SJSA1 (cell line): ENCODE data around the gene TPD52L2. TPM values are rescaled to one million over a fixed set of nuclear protein-coding genes. Genes with fewer than 3 reads are reported as not detected.
A peak's percentile ranks its signal among the peaks of the same experiment; 100 is the strongest.

Experiments used
- DNase-seq, 2 experiments: peaks; one replicate each; pipeline ENCODE4 v3.0.0-alpha.2; 2015 to 2020; ENCODE audit warnings: low spot score in 2 of 2, low read depth in 1 of 2
- H3K27ac ChIP-seq: fragments of 250-450 bp; sonication (Bioruptor Pico); 2 replicates; pipeline ENCODE4 v1.5.1; 2020; ENCODE audit warnings: mild to moderate bottlenecking, moderate library complexity
- H3K27me3 ChIP-seq: fragments of 250-450 bp; sonication (Bioruptor Pico); replicated peaks from 2 replicates; pipeline ENCODE4 v1.5.1; 2020; ENCODE audit warnings: mild to moderate bottlenecking, moderate library complexity
- H3K36me3 ChIP-seq: fragments of 250-450 bp; sonication (Bioruptor Pico); 2 replicates; pipeline ENCODE4 v1.5.1; 2020; ENCODE audit warnings: mild to moderate bottlenecking
- H3K4me1 ChIP-seq: fragments of 250-450 bp; sonication (Bioruptor Pico); replicated peaks from 2 replicates; pipeline ENCODE4 v1.6.1; 2021; ENCODE audit warnings: mild to moderate bottlenecking
- H3K4me3 ChIP-seq: fragments of 250-450 bp; sonication (Bioruptor Pico); 2 replicates; pipeline ENCODE4 v1.5.1; 2020; ENCODE audit warnings: mild to moderate bottlenecking
- H3K9me3 ChIP-seq: fragments of 250-450 bp; sonication (Bioruptor Pico); replicated peaks from 2 replicates; pipeline ENCODE4 v1.5.1; 2020; ENCODE audit warnings: mild to moderate bottlenecking
- total RNA-seq: library from RNA; depleted of rRNA; stranded (reverse); fragments of >200 nt; shearing (Covaris generic); gene quantifications from 2 replicates; pipeline ENCODE4 v1.2.3, GENCODE V29; 2014

The TPD52L2 gene
- total RNA-seq, 1 experiment from 2014 or later: 101 TPM

- H3K36me3 ChIP-seq: no peaks in the 10 kb centered on the region
- H3K9me3 ChIP-seq: no peaks in the 10 kb centered on the region
- peaks cover 39% of the 10 kb centered on the region for H3K4me1 ChIP-seq
- H3K27ac ChIP-seq: no peak overlapping the region
- H3K4me3 ChIP-seq: peak overlapping the region; percentile 46
- peaks cover 21% of the 10 kb centered on the region for H3K27me3 ChIP-seq
- no peak for DNase-seq
Observed at GRCh38 chr20:63829945-63830835, 34.9 kb upstream of the TPD52L2 start.

DNA sequence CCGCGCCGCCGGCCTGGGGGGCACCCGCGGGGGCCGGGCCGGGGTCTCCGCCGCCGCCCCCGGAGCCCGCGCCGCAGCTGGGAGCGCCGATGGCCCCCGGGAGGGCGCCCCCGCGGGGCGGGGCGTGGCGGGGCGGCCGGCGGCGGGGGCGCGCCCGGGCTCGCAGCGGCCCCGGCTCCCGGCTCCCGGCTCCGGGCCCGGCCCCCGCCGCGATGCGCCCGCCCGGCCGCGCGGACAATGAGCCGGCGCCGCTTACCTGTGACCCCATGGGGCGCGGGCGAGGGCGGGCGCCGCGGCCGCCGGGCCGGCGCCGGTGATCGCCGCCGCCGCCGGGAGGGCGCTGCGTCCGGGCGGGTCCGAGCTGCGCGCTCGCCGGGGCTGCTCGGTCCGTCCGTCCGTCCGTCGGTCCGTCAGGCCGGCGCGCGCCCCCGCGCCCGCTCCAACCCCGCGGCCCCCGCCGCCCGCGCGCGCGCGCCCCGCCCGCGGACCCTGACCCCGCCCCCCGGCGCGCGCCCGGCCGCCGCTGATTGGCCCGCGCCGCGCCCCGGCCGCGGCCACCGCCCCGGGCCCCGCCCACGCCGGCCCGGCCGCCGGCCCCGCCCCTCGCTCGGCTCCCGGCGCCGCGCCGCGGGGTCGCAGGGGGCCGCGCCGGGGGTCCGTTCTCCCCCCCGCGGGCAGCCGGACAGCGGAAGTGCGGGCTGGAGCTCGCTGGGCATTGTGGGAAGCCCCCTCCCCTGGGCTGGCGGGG is 34.1 kb upstream of the TPD52L2 start, which contains the start of gene ZBTB46:
Gene ZBTB46, minus strand, starts transcription at position 424 of the 748 bp plus-strand sequence. CDS start 40,507 bp downstream, outside the sequence.
- H3K36me3 ChIP-seq: no peaks in the 10 kb centered on the region
- no peak for DNase-seq

DNA sequence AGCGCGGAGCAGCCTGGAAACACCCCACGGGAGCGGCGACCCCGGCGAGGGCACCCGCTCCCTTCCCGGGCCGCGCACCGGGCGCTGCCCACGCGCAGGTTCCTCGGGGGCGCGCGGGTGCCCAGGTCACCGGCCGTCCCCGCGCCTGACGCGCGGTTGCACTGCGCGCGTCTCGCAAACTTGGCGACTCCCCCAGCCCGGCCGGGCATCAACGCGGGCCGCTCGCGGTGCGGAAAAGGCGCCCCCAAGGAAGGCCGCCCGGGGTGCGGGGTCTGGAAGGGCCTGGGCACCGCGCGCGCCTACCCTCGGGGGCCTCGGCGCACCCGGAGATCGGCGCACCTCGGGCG is 33.5 kb upstream of the TPD52L2 start:
- Histone ChIP-seq H3K36me3 (no peaks in the 10 kb centered on the region), H3K4me1 (peaks cover 43% of the 10 kb centered on the region), H3K9me3 (no peaks in the 10 kb centered on the region), H3K27me3 (peaks cover 21% of the 10 kb centered on the region), H3K27ac (no peak overlapping the region), H3K4me3 (peak overlapping the region; percentile 54)
- DNase-seq: no peak

More for the DNA sequence above, 34.1 kb upstream of the TPD52L2 start, which contains the start of gene ZBTB46:
- Histone ChIP-seq H3K27ac (no peak within 1 kb of the TSS), H3K9me3 (no peaks in the 10 kb centered on the region), H3K27me3 (peaks cover 21% of the 10 kb centered on the region), H3K4me1 (peaks cover 43% of the 10 kb centered on the region), H3K4me3 (peak within 1 kb of the TSS; percentile 54)

GRCh38 chr20:63831993-63832686 is 32.9 kb upstream of the TPD52L2 start:
- peak overlapping the region; percentile 54 for H3K4me3 ChIP-seq
- no peak for DNase-seq
- no peaks in the 10 kb centered on the region for H3K36me3 ChIP-seq
- peaks cover 21% of the 10 kb centered on the region for H3K27me3 ChIP-seq
- H3K27ac ChIP-seq: no peak overlapping the region
- no peaks in the 10 kb centered on the region for H3K9me3 ChIP-seq
- peaks cover 43% of the 10 kb centered on the region for H3K4me1 ChIP-seq

GRCh38 chr20:63833776-63834490 is 31.1 kb upstream of the TPD52L2 start:
- no peaks in the 10 kb centered on the region for H3K36me3 ChIP-seq
- no peak overlapping the region for H3K27ac ChIP-seq
- peak in 1 of 2 experiments; percentile 48 for DNase-seq
- no peaks in the 10 kb centered on the region for H3K9me3 ChIP-seq
- H3K4me3 ChIP-seq: no peak overlapping the region
- peaks cover 43% of the 10 kb centered on the region for H3K4me1 ChIP-seq
- peaks cover 15% of the 10 kb centered on the region for H3K27me3 ChIP-seq

DNA sequence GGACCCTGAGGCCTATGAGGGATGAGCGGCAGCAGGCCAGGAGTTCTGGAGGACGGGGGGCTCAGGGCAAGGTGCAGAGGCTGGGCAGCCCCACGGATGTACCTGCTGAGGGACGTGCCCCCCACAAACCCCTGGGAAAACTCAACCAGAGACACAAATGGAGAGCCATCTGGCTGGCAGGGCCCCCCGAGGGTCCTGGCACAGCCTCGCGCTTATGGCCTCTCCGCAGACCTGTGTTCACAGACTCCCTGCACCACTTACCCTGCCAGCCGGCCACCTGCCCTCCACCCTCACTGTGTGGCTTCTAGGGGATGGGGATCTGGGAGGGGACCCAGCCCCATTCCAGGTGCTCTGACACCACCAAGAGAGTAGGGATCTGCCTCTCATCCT is 30.6 kb upstream of the TPD52L2 start:
- no peak overlapping the region for H3K4me3 ChIP-seq
- H3K36me3 ChIP-seq: no peaks in the 10 kb centered on the region
- no peak overlapping the region for H3K27ac ChIP-seq
- peaks cover 43% of the 10 kb centered on the region for H3K4me1 ChIP-seq
- no peaks in the 10 kb centered on the region for H3K9me3 ChIP-seq
- peaks cover 10% of the 10 kb centered on the region for H3K27me3 ChIP-seq
- no peak for DNase-seq

DNA sequence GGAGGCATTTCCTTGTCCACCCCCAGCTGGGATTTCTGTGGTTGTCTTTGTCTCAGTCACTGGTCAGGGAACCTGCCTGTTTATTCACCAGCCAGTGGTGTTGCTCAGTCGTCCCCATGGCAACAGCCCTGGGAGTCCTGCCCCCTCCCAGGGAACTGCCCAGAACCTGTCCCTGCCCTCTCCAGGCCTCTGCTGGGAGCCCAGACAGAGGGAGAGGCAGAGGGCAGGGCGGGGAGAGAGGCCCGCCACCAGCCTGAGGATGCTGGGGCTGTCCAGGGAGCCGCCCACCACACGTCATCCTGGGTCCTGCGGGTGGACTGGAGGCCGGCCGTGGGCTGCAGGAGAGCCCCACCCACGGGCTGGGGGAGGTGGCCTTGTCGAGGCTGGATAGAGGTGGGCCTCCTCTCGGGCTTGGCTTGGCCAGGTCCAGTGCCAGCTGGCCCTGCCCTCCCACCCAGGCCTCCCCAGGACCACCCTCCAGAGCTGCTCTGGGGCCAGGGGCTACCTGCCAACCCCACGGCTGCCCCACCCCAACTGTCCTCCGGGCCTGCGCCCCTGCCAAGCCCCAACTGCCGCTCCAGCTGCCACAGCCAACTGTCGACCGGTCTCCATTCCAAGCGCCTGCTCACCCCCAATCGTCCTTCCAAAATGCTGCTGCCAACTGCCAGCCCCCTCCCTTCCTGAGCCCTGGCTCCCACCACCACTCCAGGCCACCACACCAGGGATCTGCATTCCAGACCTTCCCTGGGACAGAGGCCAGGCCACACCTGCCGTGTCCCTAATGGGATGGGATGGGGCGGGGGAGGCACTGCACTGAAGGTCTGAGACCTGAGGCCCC is 29.8 kb upstream of the TPD52L2 start:
- Histone ChIP-seq H3K4me3 (no peak overlapping the region), H3K27ac (no peak overlapping the region), H3K27me3 (peaks cover 2% of the 10 kb centered on the region; the same call in 1 of the 2 replicates), H3K4me1 (peaks cover 35% of the 10 kb centered on the region), H3K36me3 (no peaks in the 10 kb centered on the region), H3K9me3 (no peaks in the 10 kb centered on the region)
- DNase-seq: peak; percentile 91 to 97

DNA sequence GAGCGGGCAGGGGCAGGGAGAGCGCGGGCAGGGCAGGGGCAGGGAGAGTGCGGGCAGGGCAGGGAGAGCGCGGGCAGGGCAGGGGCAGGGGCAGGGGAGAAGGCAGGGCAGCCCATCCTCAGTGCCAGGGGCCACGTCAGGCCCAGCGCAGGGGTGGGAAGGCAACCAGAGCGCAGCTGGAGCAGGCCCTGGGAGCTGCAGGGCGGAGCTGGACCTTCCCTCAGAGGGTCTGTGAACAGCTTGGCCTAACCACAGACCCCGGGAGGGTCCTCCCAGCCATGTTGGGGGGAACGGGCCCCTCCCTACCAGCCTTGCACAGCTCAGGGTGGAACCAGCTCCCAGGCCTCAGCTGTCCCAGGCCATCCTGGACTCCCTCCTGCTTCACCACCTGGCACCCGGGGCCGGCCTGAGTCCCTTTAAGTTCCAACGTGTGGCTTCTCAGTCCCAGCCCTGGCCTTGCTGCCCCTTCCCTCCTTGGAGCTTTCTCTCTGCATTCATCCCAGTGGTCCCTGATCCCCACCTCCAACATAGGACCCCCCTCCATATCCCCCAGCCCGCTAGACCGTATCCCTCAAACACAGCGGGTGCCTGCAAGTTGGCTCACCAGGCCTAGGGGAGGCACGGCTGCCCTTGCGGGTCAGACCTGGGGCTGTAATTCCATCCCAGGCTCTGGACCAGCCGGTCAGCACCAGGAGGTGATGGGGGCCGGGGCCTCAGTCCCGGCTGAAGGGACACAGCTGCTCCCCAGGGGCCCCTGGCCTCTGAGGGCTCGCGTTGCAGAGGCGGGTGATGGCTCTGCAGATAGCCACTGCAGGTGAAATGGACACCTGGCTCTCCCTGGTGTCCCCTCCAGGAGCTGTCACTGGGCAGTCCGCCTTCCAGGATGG is 28.4 kb upstream of the TPD52L2 start:
- peaks cover 31% of the 10 kb centered on the region for H3K4me1 ChIP-seq
- no peak overlapping the region for H3K4me3 ChIP-seq
- no peak overlapping the region for H3K27ac ChIP-seq
- no peaks in the 10 kb centered on the region for H3K27me3 ChIP-seq
- H3K9me3 ChIP-seq: no peaks in the 10 kb centered on the region
- no peak for DNase-seq
- no peaks in the 10 kb centered on the region for H3K36me3 ChIP-seq

- no peaks in the 10 kb centered on the region for H3K36me3 ChIP-seq
- H3K4me1 ChIP-seq: peaks cover 28% of the 10 kb centered on the region
- no peak overlapping the region for H3K27ac ChIP-seq
Observed at GRCh38 chr20:63837479-63837878, 27.6 kb upstream of the TPD52L2 start.

GRCh38 chr20:63839620-63840019 is 25.4 kb upstream of the TPD52L2 start:
- no peak for DNase-seq
- H3K9me3 ChIP-seq: no peaks in the 10 kb centered on the region
- peaks cover 9% of the 10 kb centered on the region for H3K4me1 ChIP-seq
- no peaks in the 10 kb centered on the region for H3K36me3 ChIP-seq
- no peak overlapping the region for H3K27ac ChIP-seq
- H3K27me3 ChIP-seq: no peaks in the 10 kb centered on the region
- no peak overlapping the region for H3K4me3 ChIP-seq

More at GRCh38 chr20:63837479-63837878, 27.6 kb upstream of the TPD52L2 start:
- no peaks in the 10 kb centered on the region for H3K27me3 ChIP-seq
- no peak overlapping the region for H3K4me3 ChIP-seq
- DNase-seq: no peak
- no peaks in the 10 kb centered on the region for H3K9me3 ChIP-seq

- peaks cover 1% of the 10 kb centered on the region for H3K4me1 ChIP-seq
- no peak overlapping the region for H3K4me3 ChIP-seq
- 0 out of 2 replicates have a peak, but pooled peaks cover 4% of the 10 kb centered on the region for H3K27me3 ChIP-seq
- H3K9me3 ChIP-seq: no peaks in the 10 kb centered on the region
- DNase-seq: no peak
- H3K36me3 ChIP-seq: no peaks in the 10 kb centered on the region
- H3K27ac ChIP-seq: no peak overlapping the region
Observed at GRCh38 chr20:63840405-63840828, 24.7 kb upstream of the TPD52L2 start.

DNA sequence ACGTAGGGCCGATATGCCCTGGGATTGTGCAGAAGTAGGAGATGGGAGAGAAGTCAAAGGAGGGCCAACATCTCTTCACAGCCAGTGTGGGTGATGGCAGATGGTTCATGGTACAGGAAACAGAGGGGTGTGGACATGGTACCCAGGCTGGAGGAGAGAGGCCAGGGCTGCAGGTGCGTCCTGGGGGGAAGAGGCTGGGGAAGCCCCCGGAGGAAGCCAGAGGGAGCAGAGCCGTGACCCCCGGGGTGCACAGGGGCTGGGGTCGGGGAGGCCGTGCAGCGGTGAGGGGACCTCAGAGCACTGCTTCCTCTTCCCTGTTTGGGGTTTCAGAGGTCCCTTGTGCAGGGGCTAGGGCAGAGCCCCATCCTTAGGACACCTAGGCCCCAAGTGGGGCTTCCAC is 22.8 kb upstream of the TPD52L2 start:
- no peak overlapping the region for H3K4me3 ChIP-seq
- H3K9me3 ChIP-seq: no peaks in the 10 kb centered on the region
- H3K36me3 ChIP-seq: no peaks in the 10 kb centered on the region
- H3K27me3 ChIP-seq: 0 out of 2 replicates have a peak, but pooled peaks cover 4% of the 10 kb centered on the region
- peaks cover 12% of the 10 kb centered on the region for H3K4me1 ChIP-seq
- no peak for DNase-seq
- H3K27ac ChIP-seq: no peak overlapping the region
